GM12878 (cell line): Measurements from ENCODE around the gene TACSTD2. TPM values are rescaled to one million over a fixed set of nuclear protein-coding genes. Genes with fewer than 3 reads are reported as not detected.

Experiments
- ATAC-seq: fragments of 200-7000 bp; cut with Tn5 transposase; 3 replicates; pipeline ENCODE4 v1.9.1; 2020; ENCODE audit warnings: mild to moderate bottlenecking, moderate library complexity
- BruUV-seq: library from RNA; stranded (reverse); fragments of 400-500 nt; replicated peaks from 2 replicates; lab custom pipeline; 2021; lab: Mats Ljungman, UMichigan
- CTCF ChIA-PET: fragments of 300-600 bp; sonication (Branson Sonifier 250); formaldehyde crosslinking; extraction: SDS; loops from one replicate; lab custom pipeline; 2021; ENCODE audit warnings: inconsistent platforms; lab: Yijun Ruan, JAX
- POLR2A ChIA-PET: fragments of 350-600 bp; formaldehyde crosslinking; extraction: SDS; loops from one replicate; lab custom pipeline; 2021; ENCODE audit warnings: inconsistent platforms; lab: Charles Lee
- RAD21 ChIA-PET: fragments of 300-600 bp; sonication (Branson Sonifier 250); formaldehyde crosslinking; loops from one replicate; lab custom pipeline; 2023; ENCODE audit warnings: antibody characterized with exemption; ENCODE audit not compliant: unreplicated experiment; lab: Charles Lee
- SMC1A ChIA-PET: fragments of 300-600 bp; sonication (Branson Sonifier 250); formaldehyde crosslinking; loops from one replicate; lab custom pipeline; 2023; ENCODE audit not compliant: unreplicated experiment, uncharacterized antibody; lab: Charles Lee
- DNase-seq: peaks from one replicate; pipeline ENCODE4 v3.0.0-alpha.2; 2011; ENCODE audit warnings: low read depth, low spot score
- FAIRE-seq: peaks from 3 replicates; lab custom pipeline; 2011; peaks lifted over from hg19 to GRCh38; lab: Jason Lieb, UNC
- H2AFZ ChIP-seq: 2 replicates; pipeline ENCODE4 v1.6.0; 2011; ENCODE audit warnings: low read depth, low read length, control low read depth; ENCODE audit not compliant: control insufficient read depth
- H3K27ac ChIP-seq: 2 replicates; pipeline ENCODE4 v1.5.1; 2011; ENCODE audit warnings: control low read depth; ENCODE audit not compliant: control insufficient read depth, insufficient read depth
- H3K27me3 ChIP-seq, 2 experiments: replicated peaks in 1 of 2; 2 replicates each; pipeline versions ENCODE4 v1.6.0 to v1.6.1; 2011; ENCODE audit warnings: low read length in 1 of 2; ENCODE audit not compliant: control insufficient read depth in 2 of 2, insufficient read depth in 2 of 2
- H3K36me3 ChIP-seq, 2 experiments: 2 replicates each; pipeline ENCODE4 v1.5.1; 2011; ENCODE audit warnings: low read length in 1 of 2; ENCODE audit not compliant: control insufficient read depth in 2 of 2, insufficient read depth in 2 of 2
- H3K4me1 ChIP-seq: 2 replicates; pipeline ENCODE4 v1.6.1; 2011; ENCODE audit warnings: mild to moderate bottlenecking, low read length, moderate library complexity, mixed read lengths; ENCODE audit not compliant: control insufficient read depth, insufficient read depth
- H3K4me2 ChIP-seq: 2 replicates; pipeline ENCODE4 v1.6.0; 2011; ENCODE audit warnings: control low read depth; ENCODE audit not compliant: control insufficient read depth, insufficient read depth
- H3K4me3 ChIP-seq: fragments of 200-600 bp; sonication (generic); 2 replicates; pipeline ENCODE4 v1.5.1; 2016
- H3K79me2 ChIP-seq: 2 replicates; pipeline ENCODE4 v1.6.0; 2011; ENCODE audit warnings: low read length; ENCODE audit not compliant: control insufficient read depth, insufficient read depth
- H3K9ac ChIP-seq: 2 replicates; pipeline ENCODE4 v1.8.0; 2011; ENCODE audit warnings: low read length, control low read depth, mixed read lengths; ENCODE audit not compliant: control insufficient read depth, insufficient read depth
- H3K9me3 ChIP-seq: replicated peaks from 3 replicates; pipeline ENCODE4 v1.5.1; 2011; ENCODE audit warnings: mild to moderate bottlenecking, low read length; ENCODE audit not compliant: control insufficient read depth, insufficient read depth
- H4K20me1 ChIP-seq: 2 replicates; pipeline ENCODE4 v1.6.0; 2011; ENCODE audit not compliant: control insufficient read depth, insufficient read depth
- ATF7 ChIP-seq: fragments of 450-650 bp; IDR thresholded peaks from 2 replicates; pipeline ENCODE4 v1.6.1; 2016; ENCODE audit warnings: low read depth, mild to moderate bottlenecking
- BHLHE40 ChIP-seq, 2 experiments: fragments of 450-650 bp in 1 of 2; IDR thresholded peaks; 2 replicates each; pipeline ENCODE4 v1.6.1; 2011 to 2017; ENCODE audit warnings: low read depth in 2 of 2, borderline replicate concordance in 1 of 2, improper control_type of control experiment in 1 of 2, low read length in 1 of 2, mild to moderate bottlenecking in 1 of 2
- CBX3 ChIP-seq: fragments of 200-600 bp; sonication (generic); IDR thresholded peaks from 2 replicates; pipeline ENCODE4 v1.6.1; 2016; ENCODE audit warnings: low read depth, borderline replicate concordance
- CHD2 ChIP-seq: IDR thresholded peaks from 2 replicates; pipeline ENCODE4 v1.6.1; 2011; ENCODE audit warnings: low read depth, low read length, improper control_type of control experiment, borderline replicate concordance
- ELK1 ChIP-seq: IDR thresholded peaks from 2 replicates; pipeline ENCODE4 v1.6.1; 2012; ENCODE audit warnings: low read depth, low read length, improper control_type of control experiment
- HDAC6 ChIP-seq: fragments of 200-600 bp; sonication (generic); IDR thresholded peaks from one replicate; pipeline ENCODE4 v1.8.0; 2017; ENCODE audit warnings: antibody characterized with exemption; ENCODE audit not compliant: unreplicated experiment
- JUNB ChIP-seq: IDR thresholded peaks from 2 replicates; pipeline ENCODE4 v1.6.1; 2016; ENCODE audit warnings: antibody characterized with exemption, mild to moderate bottlenecking
- SKIL ChIP-seq: fragments of 450-650 bp; IDR thresholded peaks from 2 replicates; pipeline ENCODE4 v1.6.1; 2017; ENCODE audit warnings: mild to moderate bottlenecking, low read depth, inconsistent platforms; ENCODE audit not compliant: poor library complexity, severe bottlenecking
- SMC3 ChIP-seq: IDR thresholded peaks from 2 replicates; pipeline ENCODE4 v1.6.1; 2011; ENCODE audit warnings: low read length, improper control_type of control experiment, borderline replicate concordance
- YY1 ChIP-seq: IDR thresholded peaks from 2 replicates; pipeline ENCODE4 v1.6.1; 2011; ENCODE audit warnings: low read depth, mild to moderate bottlenecking, low read length
- ZBTB11 ChIP-seq: fragments of 450-650 bp; formaldehyde crosslinking; IDR thresholded peaks from 2 replicates; pipeline ENCODE4 v1.5.0; 2022; ENCODE audit warnings: mild to moderate bottlenecking, missing genetic modification characterization
- ZSCAN29 ChIP-seq: fragments of 450-650 bp; IDR thresholded peaks from 2 replicates; pipeline ENCODE4 v1.6.1; 2017; ENCODE audit warnings: mild to moderate bottlenecking, moderate library complexity
- WGBS: methylation state at CpG from one replicate; pipeline ENCODE4 v1.1.6; 2016; ENCODE audit warnings: low lambda C conversion rate; ENCODE audit not compliant: insufficient replicate concordance, insufficient coverage; ENCODE audit errors: missing lambda C conversion rate; 5-methylcytosine and 5-hydroxymethylcytosine counted together
- in situ Hi-C: fragments of 300-500 bp; cut with MboI; formaldehyde crosslinking; loops from 9 replicates; pipeline ENCODE4 v1.14.3; 2018; ENCODE audit warnings: mixed read lengths
- intact Hi-C: fragments of 100-400 bp; cut with micrococcal nuclease; formaldehyde crosslinking; loops from one replicate; pipeline ENCODE4 v1.14.2; 2022; ENCODE audit not compliant: unreplicated experiment
- polyA plus RNA-seq, 11 experiments: library from polyadenylated mRNA; depleted of rRNA in 4 of 11; unstranded in 6 of 11; stranded (reverse) in 5 of 11; fragments of >200 nt; fragmentation: Nextera tagmentation in 4 of 11; fragmentation: Illumina TruSeq in 1 of 11; extraction: Ambion mirVana in 4 of 11; extraction: Trizol in 1 of 11; gene quantifications; 1 replicate in 1 of 11; 2 replicates in 10 of 11; pipeline versions ENCODE4 v1.2.1 to v1.2.3, GENCODE V29; 2011 to 2016; ENCODE audit warnings: inconsistent platforms in 2 of 11, missing spikeins in 2 of 11, low read depth in 1 of 11
- total RNA-seq, 4 experiments: library from RNA; depleted of rRNA in 3 of 4; stranded (reverse); fragments of >200 nt in 3 of 4; fragmentation: Illumina TruSeq in 1 of 4; extraction: Trizol in 1 of 4; gene quantifications; 2 replicates each; pipeline versions ENCODE4 v1.2.1 to v1.2.3, GENCODE V29; 2013 to 2021

TACSTD2 gene
- total and polyA plus RNA-seq, 10 of the 15 experiments (the other 5 are each of a cell fraction or from before 2014, with no cell fraction given) = 0.56 to 9.4 (median 3.7) TPM

GRCh38 chr1:58528518-58528917, 48.5 kb downstream of the TACSTD2 start:
- no peak overlapping the region for H3K9ac ChIP-seq
- no peak overlapping the region for H3K4me3 ChIP-seq
- intact Hi-C loops (no loop called here), in situ Hi-C loops (no loop called here)
- TF ChIP-seq YY1 = no peak
- no peak for TF ChIP-seq ZBTB11 (CRISPR knock-in tag)
- no peak for TF ChIP-seq BHLHE40 (IDR thresholded peaks at IDR 0.05; ENCODE audit: borderline replicate concordance in 1 of 2, low read depth in 2 of 2, low read length in 1 of 2)
- no peak for TF ChIP-seq SMC3
- TF ChIP-seq CHD2 = no peak
- TF ChIP-seq JUNB = no peak
- TF ChIP-seq ATF7 = no peak
- TF ChIP-seq SKIL = no peak
- no peak for TF ChIP-seq ZSCAN29
- no peak for TF ChIP-seq ELK1
- TF ChIP-seq HDAC6 = no peak
- TF ChIP-seq CBX3 = no peak
- no peak for DNase-seq
- no peaks in the 10 kb centered on the region for H3K4me1 ChIP-seq
- H3K27me3 ChIP-seq = no peaks in the 10 kb centered on the region
- WGBS = 100% methylated on average over 3 of the region's 3 CpGs
- no TSS peak for BruUV-seq
- H3K27ac ChIP-seq = no peak overlapping the region
- POLR2A ChIA-PET = no interaction called here
- no peak for FAIRE-seq
- H3K4me2 ChIP-seq = no peak overlapping the region
- no peaks in the 10 kb centered on the region for H4K20me1 ChIP-seq
- ATAC-seq = no peak
- H3K79me2 ChIP-seq = no peaks in the 10 kb centered on the region
- SMC1A ChIA-PET = interaction anchor here (1.1 to 5.5 kb wide), 4 partner anchors 8 to 124 kb away, joined by 4 to 41 read pairs (median 8); no protein-coding TSS in a partner anchor
- CTCF ChIA-PET = interaction anchor here (0.7 to 4.4 kb wide), 6 partner anchors 9 to 125 kb away, joined by 3 to 39 read pairs (median 5); partner anchors contain the start of gene OMA1
- RAD21 ChIA-PET = interaction anchor here (2.9 kb wide), 1 partner anchor 18 kb away, joined by 11 read pairs; the partner anchor contains the start of gene OMA1
- H3K9me3 ChIP-seq = no peaks in the 10 kb centered on the region
- H3K36me3 ChIP-seq = peaks cover 0 to 5% of the 10 kb centered on the region in 2 experiments; a peak in 1 of 4 replicates
- H2AFZ ChIP-seq = no peak overlapping the region
